ENCODE data around the gene MBNL1. TPM values are rescaled to one million over a fixed set of nuclear protein-coding genes. Genes with fewer than 3 reads are reported as not detected.

MBNL1 gene
- total RNA-seq, 3 donors from 2014 or later: 314 to 702 (median 353) TPM

DNA sequence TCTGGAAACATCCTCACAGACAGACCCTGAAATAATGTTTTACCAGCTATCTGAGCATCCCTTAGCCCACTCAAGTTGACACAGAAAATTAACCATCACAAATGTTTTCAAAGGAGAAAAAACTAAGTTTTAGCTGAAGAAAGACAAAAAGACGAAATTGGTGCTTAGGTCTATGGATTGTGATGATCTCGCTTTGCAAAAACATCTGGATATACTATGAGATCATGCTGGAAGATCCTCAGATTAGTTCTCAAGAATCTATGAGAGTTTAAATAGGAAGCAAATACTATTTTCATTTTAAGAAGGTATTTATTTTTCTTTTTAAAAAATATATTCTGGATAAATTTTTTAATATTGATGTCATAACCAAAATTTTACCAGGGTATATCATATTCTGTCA lies 42.6 kb upstream of the MBNL1 start:
- no peaks in the 10 kb centered on the region for H3K9me3 ChIP-seq
- H3K4me1 ChIP-seq: no peaks in the 10 kb centered on the region
- no peak for DNase-seq (ENCODE audit: low spot score in 2 of 2)
- no peak overlapping the region for H3K4me3 ChIP-seq
- no peaks in the 10 kb centered on the region for H3K27me3 ChIP-seq
- H3K27ac ChIP-seq: no peak overlapping the region
- TF ChIP-seq POLR2A (IDR thresholded peaks at IDR 0.05) (no peak), POLR2AphosphoS5 (IDR thresholded peaks at IDR 0.05) (no peak)
- TF ChIP-seq, protein P1, sequence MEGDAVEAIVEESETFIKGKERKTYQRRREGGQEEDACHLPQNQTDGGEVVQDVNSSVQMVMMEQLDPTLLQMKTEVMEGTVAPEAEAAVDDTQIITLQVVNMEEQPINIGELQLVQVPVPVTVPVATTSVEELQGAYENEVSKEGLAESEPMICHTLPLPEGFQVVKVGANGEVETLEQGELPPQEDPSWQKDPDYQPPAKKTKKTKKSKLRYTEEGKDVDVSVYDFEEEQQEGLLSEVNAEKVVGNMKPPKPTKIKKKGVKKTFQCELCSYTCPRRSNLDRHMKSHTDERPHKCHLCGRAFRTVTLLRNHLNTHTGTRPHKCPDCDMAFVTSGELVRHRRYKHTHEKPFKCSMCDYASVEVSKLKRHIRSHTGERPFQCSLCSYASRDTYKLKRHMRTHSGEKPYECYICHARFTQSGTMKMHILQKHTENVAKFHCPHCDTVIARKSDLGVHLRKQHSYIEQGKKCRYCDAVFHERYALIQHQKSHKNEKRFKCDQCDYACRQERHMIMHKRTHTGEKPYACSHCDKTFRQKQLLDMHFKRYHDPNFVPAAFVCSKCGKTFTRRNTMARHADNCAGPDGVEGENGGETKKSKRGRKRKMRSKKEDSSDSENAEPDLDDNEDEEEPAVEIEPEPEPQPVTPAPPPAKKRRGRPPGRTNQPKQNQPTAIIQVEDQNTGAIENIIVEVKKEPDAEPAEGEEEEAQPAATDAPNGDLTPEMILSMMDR (IDR thresholded peaks at IDR 0.05): no peak
- H3K36me3 ChIP-seq: no peaks in the 10 kb centered on the region
- intact Hi-C loops (cut with DNase I; ENCODE audit: low total_unique reads): no loop called here

DNA sequence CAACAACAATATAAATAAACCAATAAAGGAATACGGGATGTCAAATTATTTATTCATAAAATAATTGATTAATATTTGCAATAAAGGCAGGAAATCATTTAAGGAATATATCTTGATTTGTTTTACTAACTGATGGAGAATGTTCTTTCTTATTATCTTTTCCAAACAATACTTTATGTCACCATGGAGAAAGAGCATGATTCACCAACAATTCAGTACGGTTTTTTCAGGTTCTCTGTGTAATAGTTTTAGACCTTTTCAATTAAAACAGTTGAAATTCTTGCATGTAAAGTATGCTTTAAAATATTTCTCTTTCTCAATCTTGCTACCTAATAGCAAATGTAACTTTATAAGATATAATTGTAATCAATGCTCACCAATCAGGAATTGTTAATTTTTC lies 41.7 kb upstream of the MBNL1 start:
- Histone ChIP-seq H3K4me1 (no peaks in the 10 kb centered on the region), H3K27ac (no peak overlapping the region), H3K4me3 (no peak overlapping the region), H3K9me3 (no peaks in the 10 kb centered on the region), H3K36me3 (no peaks in the 10 kb centered on the region), H3K27me3 (no peaks in the 10 kb centered on the region)
- intact Hi-C loops (cut with DNase I; ENCODE audit: low total_unique reads): no loop called here
- TF ChIP-seq, protein P1 (IDR thresholded peaks at IDR 0.05): no peak
- TF ChIP-seq POLR2AphosphoS5 (IDR thresholded peaks at IDR 0.05) (no peak), POLR2A (IDR thresholded peaks at IDR 0.05) (no peak)
- no peak for DNase-seq (ENCODE audit: low spot score in 2 of 2)

DNA sequence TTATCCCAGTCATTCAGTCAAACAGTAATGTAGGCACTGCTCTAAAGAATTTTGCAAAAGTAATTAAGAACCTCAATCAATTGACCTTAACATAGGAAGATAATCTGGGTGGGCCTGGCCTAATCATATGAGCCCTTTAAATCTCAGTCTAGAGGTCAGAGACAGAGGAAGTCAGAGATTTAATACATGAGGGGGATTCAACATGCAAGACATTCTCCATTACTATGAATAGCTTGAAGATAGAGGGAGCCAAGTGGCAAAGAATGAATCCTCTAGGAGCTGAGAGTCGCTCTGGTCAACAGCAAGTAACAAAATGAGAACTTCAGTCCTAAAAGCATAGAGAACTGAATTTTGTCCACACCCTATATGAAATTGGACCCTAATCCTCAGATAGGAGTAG lies 39.0 kb upstream of the MBNL1 start:
- H3K27ac ChIP-seq: no peak overlapping the region
- no peaks in the 10 kb centered on the region for H3K27me3 ChIP-seq
- DNase-seq (ENCODE audit: low spot score in 2 of 2): no peak
- no peak overlapping the region for H3K4me3 ChIP-seq
- intact Hi-C loops (cut with DNase I; ENCODE audit: low total_unique reads): no loop called here
- no peaks in the 10 kb centered on the region for H3K36me3 ChIP-seq
- H3K9me3 ChIP-seq: no peaks in the 10 kb centered on the region
- no peaks in the 10 kb centered on the region for H3K4me1 ChIP-seq
- TF ChIP-seq, protein P1 (IDR thresholded peaks at IDR 0.05): no peak
- TF ChIP-seq POLR2A (IDR thresholded peaks at IDR 0.05) (no peak), POLR2AphosphoS5 (IDR thresholded peaks at IDR 0.05) (no peak)

DNA sequence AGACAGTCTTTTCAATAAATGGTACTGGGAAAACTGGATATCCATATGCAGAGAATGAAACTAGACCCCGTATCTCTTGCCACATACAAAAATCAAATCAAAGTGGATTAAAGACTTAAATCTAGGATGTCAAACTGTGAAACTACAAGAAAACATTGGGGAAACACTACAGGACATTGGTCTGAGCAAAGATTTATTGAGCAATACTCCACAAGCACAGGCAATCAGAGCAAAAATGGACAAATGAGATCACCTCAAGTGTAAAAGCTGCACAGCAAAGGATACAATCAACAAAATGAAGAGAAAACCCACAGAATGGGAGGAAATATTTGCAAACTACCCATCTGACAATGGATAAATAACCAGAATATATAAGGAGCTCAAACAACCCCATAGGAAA lies 38.4 kb upstream of the MBNL1 start:
- Histone ChIP-seq H3K27me3 (no peaks in the 10 kb centered on the region), H3K9me3 (no peaks in the 10 kb centered on the region), H3K36me3 (no peaks in the 10 kb centered on the region), H3K4me1 (no peaks in the 10 kb centered on the region), H3K4me3 (no peak overlapping the region), H3K27ac (no peak overlapping the region)
- no peak for DNase-seq (ENCODE audit: low spot score in 2 of 2)
- intact Hi-C loops (cut with DNase I; ENCODE audit: low total_unique reads): no loop called here
- no peak for TF ChIP-seq POLR2AphosphoS5 (IDR thresholded peaks at IDR 0.05)
- TF ChIP-seq, protein P1 (IDR thresholded peaks at IDR 0.05): no peak
- TF ChIP-seq POLR2A (IDR thresholded peaks at IDR 0.05): no peak

DNA sequence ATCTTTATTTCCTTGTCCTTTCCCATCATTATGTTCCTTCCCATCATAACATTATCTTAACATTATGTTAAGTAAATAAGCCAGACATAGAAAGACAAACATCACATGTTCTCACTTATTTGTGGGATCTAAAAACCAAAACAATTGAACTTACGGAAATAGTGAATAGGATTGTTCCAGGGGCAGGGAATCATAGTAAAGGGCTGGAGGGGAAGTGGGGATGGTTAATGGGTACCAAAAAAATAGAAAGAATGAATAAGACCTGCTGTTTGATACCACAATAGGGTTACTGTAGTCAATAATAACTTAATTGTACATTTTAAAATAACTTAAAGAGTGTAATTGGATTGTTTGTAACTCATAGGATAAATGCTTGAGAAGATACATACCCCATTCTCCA lies 36.7 kb upstream of the MBNL1 start:
- no peak for DNase-seq (ENCODE audit: low spot score in 2 of 2)
- intact Hi-C loops (cut with DNase I; ENCODE audit: low total_unique reads): no loop called here

More for the DNA sequence above, 36.7 kb upstream of the MBNL1 start:
- no peak overlapping the region for H3K27ac ChIP-seq
- H3K4me1 ChIP-seq: no peaks in the 10 kb centered on the region
- H3K9me3 ChIP-seq: no peaks in the 10 kb centered on the region
- no peak overlapping the region for H3K4me3 ChIP-seq
- no peaks in the 10 kb centered on the region for H3K27me3 ChIP-seq
- no peaks in the 10 kb centered on the region for H3K36me3 ChIP-seq
- TF ChIP-seq POLR2A (IDR thresholded peaks at IDR 0.05) (no peak), POLR2AphosphoS5 (IDR thresholded peaks at IDR 0.05) (no peak)
- TF ChIP-seq, protein P1 (IDR thresholded peaks at IDR 0.05): no peak

Data from breast epithelium (tissue), 4 donors.